ENCODE results near the gene WDFY4.

GRCh38 chr10:48809261-48809660, 124.6 kb downstream of the WDFY4 start:
- TF ChIP-seq EZH2 (IDR thresholded peaks at IDR 0.05; ENCODE audit: low read depth): no peak
- TF ChIP-seq CTCF (conservative IDR thresholded peaks at IDR 0.05): no peak

Data from PC-9 (cell line).